ENCODE measurements around the gene C1QTNF9B. TPM values are rescaled to one million over a fixed set of nuclear protein-coding genes. Genes with fewer than 3 reads are reported as not detected.

Gene C1QTNF9B
- total RNA-seq, 1 donor from 2014 or later: not detected

DNA sequence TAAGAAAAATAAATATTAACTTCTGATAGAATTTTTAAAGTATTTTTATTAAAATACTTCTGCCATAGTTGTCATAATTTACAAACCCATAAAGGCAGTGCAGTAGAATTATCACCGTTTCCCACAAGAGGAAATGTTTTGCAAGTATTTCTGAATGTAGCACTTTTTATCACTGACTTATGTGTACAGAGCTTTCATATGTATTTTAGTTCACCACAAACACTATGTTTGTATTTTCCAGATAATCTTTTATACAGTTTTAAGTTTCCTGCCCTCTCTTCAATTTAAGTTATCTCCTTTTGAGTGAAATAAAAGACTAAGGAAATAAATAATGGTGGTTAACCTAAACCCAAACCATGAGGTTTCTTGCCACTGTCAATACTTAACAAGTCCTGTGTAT is 32.3 kb downstream of the C1QTNF9B start:
- TF ChIP-seq, protein P1, sequence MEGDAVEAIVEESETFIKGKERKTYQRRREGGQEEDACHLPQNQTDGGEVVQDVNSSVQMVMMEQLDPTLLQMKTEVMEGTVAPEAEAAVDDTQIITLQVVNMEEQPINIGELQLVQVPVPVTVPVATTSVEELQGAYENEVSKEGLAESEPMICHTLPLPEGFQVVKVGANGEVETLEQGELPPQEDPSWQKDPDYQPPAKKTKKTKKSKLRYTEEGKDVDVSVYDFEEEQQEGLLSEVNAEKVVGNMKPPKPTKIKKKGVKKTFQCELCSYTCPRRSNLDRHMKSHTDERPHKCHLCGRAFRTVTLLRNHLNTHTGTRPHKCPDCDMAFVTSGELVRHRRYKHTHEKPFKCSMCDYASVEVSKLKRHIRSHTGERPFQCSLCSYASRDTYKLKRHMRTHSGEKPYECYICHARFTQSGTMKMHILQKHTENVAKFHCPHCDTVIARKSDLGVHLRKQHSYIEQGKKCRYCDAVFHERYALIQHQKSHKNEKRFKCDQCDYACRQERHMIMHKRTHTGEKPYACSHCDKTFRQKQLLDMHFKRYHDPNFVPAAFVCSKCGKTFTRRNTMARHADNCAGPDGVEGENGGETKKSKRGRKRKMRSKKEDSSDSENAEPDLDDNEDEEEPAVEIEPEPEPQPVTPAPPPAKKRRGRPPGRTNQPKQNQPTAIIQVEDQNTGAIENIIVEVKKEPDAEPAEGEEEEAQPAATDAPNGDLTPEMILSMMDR (IDR thresholded peaks at IDR 0.05; ENCODE audit: unreplicated experiment): no peak

DNA sequence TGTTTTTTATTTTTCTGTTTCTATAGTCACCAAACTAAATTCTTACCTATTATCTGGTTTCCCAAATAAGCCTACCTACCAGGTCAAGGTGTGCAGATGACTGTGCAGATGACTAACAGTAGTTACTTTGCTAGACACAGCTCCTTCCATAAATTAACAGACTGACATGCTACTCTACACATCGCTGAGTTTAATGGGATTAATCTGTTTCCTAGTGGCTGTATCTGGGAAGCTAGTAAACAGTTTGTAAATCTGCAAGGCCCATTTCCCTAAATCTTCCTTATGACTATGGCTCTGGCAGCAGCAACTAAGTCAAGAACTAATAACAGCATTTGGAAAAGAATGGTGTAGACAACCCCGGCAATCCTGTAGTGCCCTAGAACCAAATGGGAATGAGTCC is 36.0 kb downstream of the C1QTNF9B start:
- Mint-ChIP-seq H3K36me3 (ENCODE audit: insufficient read depth) (peaks cover 9% of the 10 kb centered on the region), H3K4me1 (ENCODE audit: low read depth) (no peaks in the 10 kb centered on the region), H3K27ac (no peak overlapping the region)

More for the DNA sequence above, 32.3 kb downstream of the C1QTNF9B start:
- no peak for DNase-seq (ENCODE audit: low spot score, unreplicated experiment)
- H3K4me1 Mint-ChIP-seq (ENCODE audit: low read depth): no peaks in the 10 kb centered on the region
- H3K36me3 Mint-ChIP-seq (ENCODE audit: insufficient read depth): peaks cover 4% of the 10 kb centered on the region
- no peaks in the 10 kb centered on the region for H3K9me3 Mint-ChIP-seq (ENCODE audit: low read depth)
- no peaks in the 10 kb centered on the region for H3K27me3 Mint-ChIP-seq
- no peak overlapping the region for H3K4me3 Mint-ChIP-seq (ENCODE audit: low read depth)
- H3K27ac Mint-ChIP-seq: no peak overlapping the region

DNA sequence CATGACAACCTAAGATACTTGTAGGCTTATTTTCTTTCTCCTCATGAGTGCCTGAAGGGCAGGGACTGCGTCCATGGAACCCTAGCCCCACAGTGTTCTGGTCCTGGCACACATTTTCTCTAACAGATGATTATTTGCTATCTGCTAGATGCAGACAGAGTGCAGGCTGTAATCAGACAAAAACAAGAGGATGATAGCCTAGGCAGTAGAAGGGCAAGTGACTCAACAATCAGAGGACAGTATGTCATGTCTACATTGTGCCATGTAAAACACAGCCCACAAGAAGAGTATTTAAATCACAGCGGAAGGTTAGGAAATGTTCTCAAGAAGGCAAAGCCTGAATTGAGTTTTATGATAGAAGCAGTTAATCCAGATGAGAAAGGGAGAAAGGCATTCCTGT is 37.4 kb downstream of the C1QTNF9B start:
- H3K9me3 Mint-ChIP-seq (ENCODE audit: low read depth): no peaks in the 10 kb centered on the region
- no peaks in the 10 kb centered on the region for H3K27me3 Mint-ChIP-seq
- no peak overlapping the region for H3K4me3 Mint-ChIP-seq (ENCODE audit: low read depth)
- no peak overlapping the region for H3K27ac Mint-ChIP-seq
- DNase-seq (ENCODE audit: low spot score, unreplicated experiment): no peak
- H3K36me3 Mint-ChIP-seq (ENCODE audit: insufficient read depth): peaks cover 9% of the 10 kb centered on the region
- H3K4me1 Mint-ChIP-seq (ENCODE audit: low read depth): no peaks in the 10 kb centered on the region
- TF ChIP-seq, protein P1 (IDR thresholded peaks at IDR 0.05; ENCODE audit: unreplicated experiment): no peak

More for the DNA sequence above, 36.0 kb downstream of the C1QTNF9B start:
- DNase-seq (ENCODE audit: low spot score, unreplicated experiment): no peak
- TF ChIP-seq, protein P1 (IDR thresholded peaks at IDR 0.05; ENCODE audit: unreplicated experiment): no peak
- Mint-ChIP-seq H3K9me3 (ENCODE audit: low read depth) (no peaks in the 10 kb centered on the region), H3K4me3 (ENCODE audit: low read depth) (no peak overlapping the region), H3K27me3 (no peaks in the 10 kb centered on the region)

DNA sequence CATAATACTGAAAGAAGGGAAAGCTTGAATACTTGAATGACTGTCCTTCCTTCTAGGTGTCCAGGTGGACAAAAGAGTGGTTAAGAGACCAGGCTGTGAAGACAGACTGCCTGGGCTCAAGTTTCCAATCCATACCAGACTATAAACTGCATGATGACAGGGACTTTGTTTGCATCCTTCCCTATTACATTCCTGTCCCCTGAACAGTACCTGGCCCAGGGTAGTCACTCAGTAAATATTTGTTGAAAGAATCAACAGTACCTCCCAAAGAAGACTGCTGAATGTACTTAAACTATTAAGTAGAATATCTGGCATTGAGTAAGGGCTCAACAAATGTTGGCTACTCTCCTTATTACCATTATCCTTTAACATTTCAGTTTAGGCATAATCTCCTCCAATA is 37.8 kb downstream of the C1QTNF9B start:
- Mint-ChIP-seq H3K4me1 (ENCODE audit: low read depth) (no peaks in the 10 kb centered on the region), H3K4me3 (ENCODE audit: low read depth) (no peak overlapping the region), H3K27ac (no peak overlapping the region), H3K27me3 (no peaks in the 10 kb centered on the region), H3K9me3 (ENCODE audit: low read depth) (no peaks in the 10 kb centered on the region), H3K36me3 (ENCODE audit: insufficient read depth) (peaks cover 9% of the 10 kb centered on the region)
- DNase-seq (ENCODE audit: low spot score, unreplicated experiment): no peak
- TF ChIP-seq, protein P1 (IDR thresholded peaks at IDR 0.05; ENCODE audit: unreplicated experiment): no peak

DNA sequence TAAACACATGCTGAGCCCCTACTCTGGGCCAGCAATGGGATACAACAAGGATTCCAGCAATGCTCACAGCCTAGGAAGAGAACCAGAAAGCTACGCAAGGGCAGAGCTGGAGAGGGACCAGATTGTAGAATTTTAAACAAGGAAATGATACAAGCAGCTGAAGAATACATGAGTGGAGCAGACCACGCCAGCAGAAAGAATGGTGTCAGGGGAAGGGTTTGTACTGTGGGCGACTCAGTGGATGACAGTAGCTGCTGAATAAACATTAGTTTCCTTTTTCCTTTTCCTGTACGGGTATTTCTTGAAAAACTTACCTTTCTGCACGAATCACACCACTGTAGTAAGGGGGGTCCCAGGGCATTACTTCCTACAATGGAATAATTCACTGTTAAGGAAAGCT is 38.8 kb downstream of the C1QTNF9B start:
- Mint-ChIP-seq H3K27me3 (no peaks in the 10 kb centered on the region), H3K4me1 (ENCODE audit: low read depth) (no peaks in the 10 kb centered on the region), H3K27ac (no peak overlapping the region)

More for the DNA sequence above, 38.8 kb downstream of the C1QTNF9B start:
- TF ChIP-seq, protein P1 (IDR thresholded peaks at IDR 0.05; ENCODE audit: unreplicated experiment): no peak
- DNase-seq (ENCODE audit: low spot score, unreplicated experiment): no peak
- Mint-ChIP-seq H3K36me3 (ENCODE audit: insufficient read depth) (peaks cover 11% of the 10 kb centered on the region), H3K4me3 (ENCODE audit: low read depth) (no peak overlapping the region), H3K9me3 (ENCODE audit: low read depth) (no peaks in the 10 kb centered on the region)
